ENCODE results near the gene ADAMTS2. TPM values are rescaled to one million over a fixed set of nuclear protein-coding genes. Genes with fewer than 3 reads are reported as not detected.

The ADAMTS2 gene
- total and polyA plus RNA-seq, 5 donors from 2014 or later, result 0.03 TPM; not detected in 4

- Histone ChIP-seq H3K36me3 (ENCODE audit: control insufficient read depth, insufficient read depth, low read length) (no peaks in the 10 kb centered on the region), H3K9me3 (ENCODE audit: control insufficient read depth in 2 of 2, low read length in 2 of 2) (no peaks in the 10 kb centered on the region), H3K27me3 (ENCODE audit: control insufficient read depth, insufficient read depth, low read length) (no peaks in the 10 kb centered on the region), H3K4me1 (ENCODE audit: control insufficient read depth, insufficient read depth, low read length, poor library complexity, severe bottlenecking) (peaks cover 3% of the 10 kb centered on the region), H3K4me3 (ENCODE audit: low read depth, low read length) (no peak overlapping the region), H3K27ac (ENCODE audit: insufficient read depth, low read length, poor library complexity, severe bottlenecking) (no peak overlapping the region)
- Mint-ChIP-seq H3K27ac (no peak overlapping the region), H3K4me1 (peaks cover 6 to 10% (median 8%) of the 10 kb centered on the region in 4 donors), H3K4me3 (no peak overlapping the region), H3K36me3 (no peaks in the 10 kb centered on the region), H3K9me3 (peaks cover 0 to 3% (median 0%) of the 10 kb centered on the region in 7 donors), H3K27me3 (no peaks in the 10 kb centered on the region)
- no peak for DNase-seq
- no peak for ATAC-seq (ENCODE audit: low read depth in 2 of 2)
Observed at GRCh38 chr5:179139111-179139935, 205.9 kb downstream of the ADAMTS2 start.

GRCh38 chr5:179138568-179138925 lies 206.7 kb downstream of the ADAMTS2 start:
- peaks cover 3% of the 10 kb centered on the region for H3K4me1 ChIP-seq (ENCODE audit: control insufficient read depth, insufficient read depth, low read length, poor library complexity, severe bottlenecking)
- no peak overlapping the region for H3K27ac ChIP-seq (ENCODE audit: insufficient read depth, low read length, poor library complexity, severe bottlenecking)
- H3K9me3 ChIP-seq (ENCODE audit: control insufficient read depth in 2 of 2, low read length in 2 of 2), result no peaks in the 10 kb centered on the region
- Mint-ChIP-seq H3K4me3 (no peak overlapping the region), H3K9me3 (peaks cover 0 to 3% (median 0%) of the 10 kb centered on the region in 7 donors), H3K4me1 (peaks cover 6 to 10% (median 8%) of the 10 kb centered on the region in 4 donors), H3K27me3 (no peaks in the 10 kb centered on the region), H3K36me3 (no peaks in the 10 kb centered on the region), H3K27ac (no peak overlapping the region)
- H3K4me3 ChIP-seq (ENCODE audit: low read depth, low read length), result no peak overlapping the region
- ATAC-seq (ENCODE audit: low read depth in 2 of 2) (no peak), DNase-seq (no peak)
- no peaks in the 10 kb centered on the region for H3K27me3 ChIP-seq (ENCODE audit: control insufficient read depth, insufficient read depth, low read length)
- H3K36me3 ChIP-seq (ENCODE audit: control insufficient read depth, insufficient read depth, low read length), result no peaks in the 10 kb centered on the region

- Histone ChIP-seq H3K4me1 (ENCODE audit: control insufficient read depth, insufficient read depth, low read length, poor library complexity, severe bottlenecking) (no peaks in the 10 kb centered on the region), H3K27ac (ENCODE audit: insufficient read depth, low read length, poor library complexity, severe bottlenecking) (no peak overlapping the region)
Observed at GRCh38 chr5:179137643-179138567, 207.4 kb downstream of the ADAMTS2 start.

GRCh38 chr5:179137016-179137642 lies 208.1 kb downstream of the ADAMTS2 start:
- no peaks in the 10 kb centered on the region for H3K36me3 ChIP-seq (ENCODE audit: control insufficient read depth, insufficient read depth, low read length)
- no peaks in the 10 kb centered on the region for H3K27me3 ChIP-seq (ENCODE audit: control insufficient read depth, insufficient read depth, low read length)
- no peak overlapping the region for H3K4me3 ChIP-seq (ENCODE audit: low read depth, low read length)
- H3K4me1 Mint-ChIP-seq, result no peaks in the 10 kb centered on the region
- ATAC-seq (ENCODE audit: low read depth in 2 of 2) (no peak), DNase-seq (no peak)
- no peak overlapping the region for H3K4me3 Mint-ChIP-seq
- H3K4me1 ChIP-seq (ENCODE audit: control insufficient read depth, insufficient read depth, low read length, poor library complexity, severe bottlenecking), result no peaks in the 10 kb centered on the region
- no peak overlapping the region for H3K27ac Mint-ChIP-seq
- no peaks in the 10 kb centered on the region for H3K27me3 Mint-ChIP-seq
- H3K36me3 Mint-ChIP-seq, result no peaks in the 10 kb centered on the region
- no peak overlapping the region for H3K27ac ChIP-seq (ENCODE audit: insufficient read depth, low read length, poor library complexity, severe bottlenecking)
- H3K9me3 Mint-ChIP-seq, result peaks cover 0 to 2% (median 0%) of the 10 kb centered on the region in 7 donors
- no peaks in the 10 kb centered on the region for H3K9me3 ChIP-seq (ENCODE audit: control insufficient read depth in 2 of 2, low read length in 2 of 2)

More at GRCh38 chr5:179137643-179138567, 207.4 kb downstream of the ADAMTS2 start:
- no peak overlapping the region for H3K27ac Mint-ChIP-seq
- H3K36me3 Mint-ChIP-seq, result no peaks in the 10 kb centered on the region
- no peak for ATAC-seq (ENCODE audit: low read depth in 2 of 2)
- no peaks in the 10 kb centered on the region for H3K27me3 ChIP-seq (ENCODE audit: control insufficient read depth, insufficient read depth, low read length)
- no peaks in the 10 kb centered on the region for H3K36me3 ChIP-seq (ENCODE audit: control insufficient read depth, insufficient read depth, low read length)
- peaks cover 4 to 8% (median 6%) of the 10 kb centered on the region in 4 donors for H3K4me1 Mint-ChIP-seq
- H3K4me3 Mint-ChIP-seq, result no peak overlapping the region
- no peaks in the 10 kb centered on the region for H3K9me3 ChIP-seq (ENCODE audit: control insufficient read depth in 2 of 2, low read length in 2 of 2)
- peaks cover 0 to 3% (median 0%) of the 10 kb centered on the region in 7 donors for H3K9me3 Mint-ChIP-seq
- H3K4me3 ChIP-seq (ENCODE audit: low read depth, low read length), result no peak overlapping the region
- H3K27me3 Mint-ChIP-seq, result no peaks in the 10 kb centered on the region
- no peak for DNase-seq

GRCh38 chr5:179135441-179136215 lies 209.6 kb downstream of the ADAMTS2 start:
- no peaks in the 10 kb centered on the region for H3K27me3 Mint-ChIP-seq

GRCh38 chr5:179135006-179135405 lies 210.3 kb downstream of the ADAMTS2 start:
- no peaks in the 10 kb centered on the region for H3K27me3 Mint-ChIP-seq
- no peak overlapping the region for H3K27ac Mint-ChIP-seq
- ATAC-seq (ENCODE audit: low read depth in 2 of 2), result no peak
- no peaks in the 10 kb centered on the region for H3K4me1 Mint-ChIP-seq
- peaks cover 0 to 1% (median 0%) of the 10 kb centered on the region in 7 donors for H3K9me3 Mint-ChIP-seq
- Histone ChIP-seq H3K36me3 (ENCODE audit: control insufficient read depth, insufficient read depth, low read length) (no peaks in the 10 kb centered on the region), H3K27ac (ENCODE audit: insufficient read depth, low read length, poor library complexity, severe bottlenecking) (no peak overlapping the region), H3K27me3 (ENCODE audit: control insufficient read depth, insufficient read depth, low read length) (no peaks in the 10 kb centered on the region), H3K4me3 (ENCODE audit: low read depth, low read length) (no peak overlapping the region), H3K4me1 (ENCODE audit: control insufficient read depth, insufficient read depth, low read length, poor library complexity, severe bottlenecking) (no peaks in the 10 kb centered on the region), H3K9me3 (ENCODE audit: control insufficient read depth in 2 of 2, low read length in 2 of 2) (no peaks in the 10 kb centered on the region)
- no peak for DNase-seq
- no peak overlapping the region for H3K4me3 Mint-ChIP-seq
- H3K36me3 Mint-ChIP-seq, result no peaks in the 10 kb centered on the region

More at GRCh38 chr5:179135441-179136215, 209.6 kb downstream of the ADAMTS2 start:
- H3K9me3 ChIP-seq (ENCODE audit: control insufficient read depth in 2 of 2, low read length in 2 of 2), result no peaks in the 10 kb centered on the region
- H3K36me3 ChIP-seq (ENCODE audit: control insufficient read depth, insufficient read depth, low read length), result no peaks in the 10 kb centered on the region
- H3K36me3 Mint-ChIP-seq, result no peaks in the 10 kb centered on the region
- H3K4me3 ChIP-seq (ENCODE audit: low read depth, low read length), result no peak overlapping the region
- H3K27ac ChIP-seq (ENCODE audit: insufficient read depth, low read length, poor library complexity, severe bottlenecking), result no peak overlapping the region
- no peak for DNase-seq
- ATAC-seq (ENCODE audit: low read depth in 2 of 2), result no peak
- H3K4me3 Mint-ChIP-seq, result no peak overlapping the region
- no peak overlapping the region for H3K27ac Mint-ChIP-seq
- no peaks in the 10 kb centered on the region for H3K4me1 ChIP-seq (ENCODE audit: control insufficient read depth, insufficient read depth, low read length, poor library complexity, severe bottlenecking)
- no peaks in the 10 kb centered on the region for H3K4me1 Mint-ChIP-seq
- no peaks in the 10 kb centered on the region for H3K27me3 ChIP-seq (ENCODE audit: control insufficient read depth, insufficient read depth, low read length)
- peaks cover 0 to 2% (median 0%) of the 10 kb centered on the region in 7 donors for H3K9me3 Mint-ChIP-seq

- H3K4me1 ChIP-seq (ENCODE audit: control insufficient read depth, insufficient read depth, low read length, poor library complexity, severe bottlenecking), result no peaks in the 10 kb centered on the region
- H3K27me3 Mint-ChIP-seq, result no peaks in the 10 kb centered on the region
- no peaks in the 10 kb centered on the region for H3K9me3 ChIP-seq (ENCODE audit: control insufficient read depth in 2 of 2, low read length in 2 of 2)
- no peaks in the 10 kb centered on the region for H3K36me3 Mint-ChIP-seq
- no peak overlapping the region for H3K4me3 ChIP-seq (ENCODE audit: low read depth, low read length)
- H3K27ac ChIP-seq (ENCODE audit: insufficient read depth, low read length, poor library complexity, severe bottlenecking), result no peak overlapping the region
- H3K36me3 ChIP-seq (ENCODE audit: control insufficient read depth, insufficient read depth, low read length), result no peaks in the 10 kb centered on the region
- no peaks in the 10 kb centered on the region for H3K4me1 Mint-ChIP-seq
- no peaks in the 10 kb centered on the region for H3K27me3 ChIP-seq (ENCODE audit: control insufficient read depth, insufficient read depth, low read length)
- no peak overlapping the region for H3K4me3 Mint-ChIP-seq
- peak overlapping the region in 1 of 3 donors; percentile 86 for H3K27ac Mint-ChIP-seq
- H3K9me3 Mint-ChIP-seq, result peaks cover 0 to 1% (median 0%) of the 10 kb centered on the region in 7 donors
- DNase-seq, result no peak
- ATAC-seq (ENCODE audit: low read depth in 2 of 2), result no peak
Observed at GRCh38 chr5:179134511-179134910, 210.8 kb downstream of the ADAMTS2 start.

All from CD4-positive, CD25-positive, alpha-beta regulatory T cell (primary cell).